ENCODE data around the gene ZBTB7C.

ZBTB7C gene

DNA sequence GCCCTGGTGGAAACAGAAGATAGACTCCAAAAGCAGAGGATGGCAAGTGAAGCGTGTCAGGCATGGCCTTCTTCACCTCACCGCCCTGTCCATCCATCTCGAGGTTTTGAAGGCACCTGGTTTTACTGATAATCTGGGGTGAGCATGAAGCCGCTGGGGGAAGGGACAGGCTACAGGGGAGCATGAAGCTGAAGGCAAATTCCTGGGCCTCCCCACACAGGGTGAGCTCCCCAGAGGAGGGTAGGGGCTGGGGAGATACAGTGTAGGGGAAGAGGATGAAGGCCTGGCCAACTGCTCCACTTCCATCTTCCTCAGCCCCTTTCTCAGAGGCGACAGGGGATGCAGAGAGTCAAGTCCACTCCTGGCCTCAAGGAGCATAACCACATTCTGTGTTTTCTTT is 250.5 kb downstream of the ZBTB7C start:
- no peak for DNase-seq

DNA sequence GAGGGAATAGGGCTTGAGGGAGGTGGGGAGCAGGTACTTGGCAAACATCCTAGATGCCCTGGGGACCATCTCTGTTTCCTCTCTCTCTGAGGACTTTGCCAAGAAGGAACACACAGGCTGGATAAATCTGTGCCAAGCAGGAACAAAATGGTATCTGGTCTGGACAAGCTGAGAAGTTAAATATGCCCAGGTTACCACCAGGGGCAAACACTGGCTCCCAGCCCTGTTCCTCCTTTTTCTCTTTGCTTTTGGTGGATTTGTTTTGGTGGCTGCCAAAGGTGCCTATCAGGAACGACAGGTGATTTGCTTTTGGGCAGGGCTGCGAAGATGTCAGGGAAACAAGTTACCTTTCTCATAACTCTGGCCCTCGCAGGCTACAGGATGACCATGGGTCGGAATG is 251.2 kb downstream of the ZBTB7C start:
- no peak for DNase-seq

DNA sequence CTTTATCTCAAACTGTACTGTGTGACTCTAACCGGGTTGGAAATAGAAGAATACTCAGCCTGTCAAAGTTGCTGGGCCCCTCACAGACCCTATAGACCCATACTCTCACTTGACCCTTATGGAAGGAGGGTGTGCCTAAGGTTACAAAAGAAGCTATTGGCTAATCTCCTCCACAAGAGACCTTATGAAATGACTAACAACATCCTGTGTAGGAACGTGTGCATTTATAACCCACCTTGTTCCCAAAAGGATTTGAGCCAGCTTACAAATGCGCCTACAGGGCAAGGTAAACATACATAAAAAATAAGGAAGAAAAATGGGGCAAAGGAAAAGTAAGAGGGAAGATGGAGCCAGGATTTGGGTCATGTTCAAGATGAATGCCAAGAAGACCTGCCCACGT is 253.3 kb downstream of the ZBTB7C start:
- DNase-seq: no peak

DNA sequence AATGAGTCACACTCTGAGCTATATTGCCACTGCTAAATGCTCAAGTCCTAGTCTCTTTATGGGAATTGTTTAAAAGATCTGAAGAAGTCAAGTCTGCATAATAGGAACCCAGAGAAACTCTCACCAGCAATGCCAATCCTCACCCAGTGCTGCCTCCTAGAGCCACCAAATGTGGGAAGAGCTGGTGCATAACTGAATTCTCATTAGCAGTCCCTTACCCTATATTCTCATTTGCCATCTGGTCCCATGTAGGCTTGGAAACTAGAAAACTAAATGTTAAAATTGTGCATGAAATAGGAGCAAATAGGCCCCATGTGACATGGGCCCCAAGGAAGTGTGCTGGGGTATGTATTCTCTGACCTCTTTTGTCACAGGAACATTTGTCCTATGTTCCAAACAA is 254.4 kb downstream of the ZBTB7C start:
- no peak for DNase-seq

DNA sequence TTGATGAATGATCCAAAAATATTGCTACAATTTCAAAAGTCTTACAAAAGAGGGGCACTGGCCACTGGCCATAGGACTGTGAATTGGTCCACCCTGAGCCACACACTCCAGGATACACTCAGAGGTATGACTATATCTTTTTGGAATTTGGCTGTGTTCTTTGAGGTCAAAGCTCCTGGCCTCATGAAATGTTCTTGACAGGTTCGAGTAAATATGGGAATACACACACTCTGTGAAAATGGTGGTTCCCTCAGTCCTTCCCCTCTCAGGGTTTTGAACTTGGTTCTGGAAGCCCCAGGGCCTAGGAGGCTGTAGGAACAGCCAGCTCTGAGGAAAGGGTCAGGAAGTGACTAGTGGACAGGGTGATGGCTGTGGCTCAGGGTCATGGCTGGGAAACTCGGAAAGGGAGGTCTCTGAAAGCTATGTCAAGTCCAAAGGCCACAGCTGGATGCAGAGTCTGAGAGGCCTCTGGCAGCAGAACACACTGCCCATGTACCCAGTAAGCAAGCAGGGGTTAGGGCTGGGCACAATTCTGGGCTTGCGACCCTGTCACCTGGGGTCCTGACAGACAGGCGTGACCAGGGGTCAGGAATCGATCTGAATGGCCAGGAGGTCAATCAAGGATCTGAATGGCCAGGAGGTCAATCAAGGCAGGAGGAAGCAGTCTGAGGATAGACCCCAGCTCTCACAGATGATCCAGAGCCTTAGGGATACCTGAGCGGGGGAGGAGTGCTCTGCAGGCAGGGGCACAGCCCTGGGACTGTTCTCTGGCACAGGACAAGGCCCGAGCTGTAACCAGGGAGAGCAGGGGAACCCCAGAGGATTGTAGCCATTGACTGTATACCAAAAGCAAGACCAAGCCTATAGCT is 255.3 kb downstream of the ZBTB7C start:
- DNase-seq: no peak

DNA sequence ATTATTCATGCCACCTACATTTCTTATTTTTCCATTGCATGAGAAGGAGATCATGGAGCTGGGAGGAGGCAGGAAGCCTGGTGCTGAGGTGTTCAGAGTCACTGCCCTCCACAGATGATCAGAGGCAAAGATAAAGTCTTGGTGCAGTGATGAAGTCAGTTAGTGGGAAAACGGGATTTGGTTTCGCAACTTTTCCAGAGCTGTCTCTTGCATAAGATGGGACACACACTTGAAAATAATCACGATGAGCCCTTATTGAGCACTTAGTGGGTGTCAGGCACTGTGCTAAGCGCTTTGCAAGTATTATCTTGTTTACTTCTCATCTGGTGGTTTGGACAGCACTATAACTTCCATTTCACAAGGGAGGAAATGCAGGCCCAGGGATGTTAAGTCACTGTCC is 256.6 kb downstream of the ZBTB7C start:
- DNase-seq: no peak

DNA sequence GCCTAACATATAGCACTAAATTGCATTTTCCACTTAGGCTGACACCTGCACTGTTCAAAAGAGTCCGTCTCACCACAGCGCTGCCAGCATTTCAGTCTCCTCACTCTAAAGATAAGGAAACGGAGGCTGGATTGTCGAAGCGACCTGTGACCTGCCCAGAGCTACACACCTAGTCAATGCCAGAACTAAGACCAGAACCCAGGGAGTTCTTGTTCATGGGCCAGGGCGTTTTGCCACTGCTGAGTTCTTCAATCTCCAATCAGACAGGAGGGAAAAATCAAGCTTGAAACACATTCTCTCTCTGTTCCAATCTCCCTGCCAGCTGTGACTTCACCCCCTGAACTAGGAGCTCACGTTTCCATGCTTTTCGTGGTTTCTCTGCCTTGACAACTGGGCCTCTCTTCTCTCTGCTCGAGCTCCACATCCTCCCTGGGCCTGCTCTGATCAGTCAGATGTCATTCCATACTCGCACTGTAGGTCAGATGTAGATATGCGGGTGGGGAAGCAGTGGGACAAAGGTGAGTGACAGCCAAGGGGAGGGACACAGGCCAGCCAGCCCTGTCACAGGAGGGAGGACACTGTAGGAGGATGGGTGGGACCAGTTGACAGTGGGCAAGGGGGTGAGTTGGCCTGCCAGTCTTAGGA is 257.6 kb downstream of the ZBTB7C start:
- DNase-seq: no peak

DNA sequence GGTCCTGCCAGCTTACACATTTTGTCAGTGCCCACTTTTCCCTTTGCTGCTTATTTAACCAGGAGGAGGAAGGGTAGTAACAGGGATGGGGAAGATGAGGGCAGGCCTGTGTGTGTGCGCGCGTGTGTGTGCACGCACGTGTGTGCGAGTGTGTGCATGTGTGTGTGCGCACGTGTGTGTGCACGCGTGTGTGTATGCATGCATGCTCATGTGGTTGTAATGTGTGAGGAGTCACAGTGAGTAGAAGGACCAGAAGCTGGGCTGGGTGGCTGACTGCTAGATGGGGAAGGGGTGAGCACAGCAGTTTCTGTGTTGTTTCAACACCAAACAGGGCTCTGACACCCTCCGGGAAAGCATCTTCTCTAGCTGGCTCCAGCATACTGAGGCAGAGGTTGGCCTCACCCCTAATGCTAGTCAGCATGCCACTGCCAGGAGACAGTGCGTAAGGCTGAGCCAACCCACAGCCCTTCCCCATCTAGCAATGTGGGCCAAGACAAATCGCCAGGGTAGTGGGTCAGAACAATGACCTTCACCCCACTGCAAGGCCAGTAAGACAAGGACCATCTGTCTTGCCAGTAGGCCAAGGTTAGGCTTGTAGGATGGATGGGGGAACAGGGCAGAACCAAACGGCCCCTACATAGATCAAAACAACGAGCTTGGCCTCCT is 260.0 kb downstream of the ZBTB7C start:
- no peak for DNase-seq

DNA sequence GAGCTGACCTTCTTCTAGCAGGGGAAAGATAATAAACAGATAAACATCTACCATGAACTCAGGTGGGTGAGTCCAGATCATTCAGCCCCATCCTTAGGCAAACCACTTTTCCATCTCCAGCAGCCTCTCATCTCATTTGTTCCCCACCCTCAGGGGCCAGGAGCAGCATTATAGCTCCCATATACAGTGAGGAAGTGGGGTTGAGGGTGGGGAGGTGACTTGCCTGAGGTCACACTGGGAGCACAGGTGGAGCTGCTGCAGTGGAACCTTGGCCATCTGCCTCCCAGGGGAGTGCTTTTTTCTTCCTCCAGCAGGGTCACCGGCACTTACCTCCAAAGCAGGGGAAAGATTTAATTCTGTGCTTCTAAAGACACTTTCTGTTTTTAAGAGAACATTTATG is 266.2 kb downstream of the ZBTB7C start:
- no peak for DNase-seq

DNA sequence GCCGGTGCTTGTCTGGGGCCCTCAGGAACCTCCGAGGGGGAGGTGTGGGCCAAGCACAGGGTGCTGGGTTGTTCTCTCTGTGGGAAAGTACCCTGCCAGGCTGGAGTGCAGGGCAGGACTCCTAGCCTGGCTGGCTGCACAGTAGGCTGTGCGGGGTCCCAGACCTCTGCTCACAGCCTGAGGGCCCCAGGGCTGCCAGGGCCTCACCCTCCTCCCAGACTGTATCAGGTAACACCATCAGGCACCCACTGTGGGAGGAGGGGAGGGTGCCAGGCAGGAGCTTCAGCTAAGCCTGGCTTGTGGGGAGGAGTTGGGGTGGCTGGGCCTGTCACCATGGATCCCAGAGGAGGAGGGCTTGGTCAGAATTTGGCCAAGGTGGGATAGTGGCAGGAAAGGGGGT is 266.8 kb downstream of the ZBTB7C start:
- DNase-seq: no peak

DNA sequence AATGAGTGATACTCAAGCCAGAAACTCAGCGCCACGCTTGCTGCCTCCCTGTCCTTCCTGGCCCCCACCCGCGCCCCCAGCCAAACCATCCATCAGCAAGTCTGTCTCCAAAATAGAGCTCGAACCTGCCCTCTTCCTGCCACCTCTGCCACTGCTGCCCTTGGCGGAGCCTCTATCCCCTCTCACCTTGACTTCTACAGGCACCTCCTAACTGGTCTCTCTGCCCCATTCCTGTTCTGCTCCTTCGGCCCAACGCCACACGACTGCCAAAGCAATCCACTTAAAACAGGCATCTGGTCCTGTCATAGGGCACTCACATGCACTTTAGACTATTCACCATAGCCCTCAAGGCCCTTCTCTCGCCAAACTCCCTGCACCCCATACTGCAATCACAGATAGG is 268.5 kb downstream of the ZBTB7C start:
- DNase-seq: no peak

DNA sequence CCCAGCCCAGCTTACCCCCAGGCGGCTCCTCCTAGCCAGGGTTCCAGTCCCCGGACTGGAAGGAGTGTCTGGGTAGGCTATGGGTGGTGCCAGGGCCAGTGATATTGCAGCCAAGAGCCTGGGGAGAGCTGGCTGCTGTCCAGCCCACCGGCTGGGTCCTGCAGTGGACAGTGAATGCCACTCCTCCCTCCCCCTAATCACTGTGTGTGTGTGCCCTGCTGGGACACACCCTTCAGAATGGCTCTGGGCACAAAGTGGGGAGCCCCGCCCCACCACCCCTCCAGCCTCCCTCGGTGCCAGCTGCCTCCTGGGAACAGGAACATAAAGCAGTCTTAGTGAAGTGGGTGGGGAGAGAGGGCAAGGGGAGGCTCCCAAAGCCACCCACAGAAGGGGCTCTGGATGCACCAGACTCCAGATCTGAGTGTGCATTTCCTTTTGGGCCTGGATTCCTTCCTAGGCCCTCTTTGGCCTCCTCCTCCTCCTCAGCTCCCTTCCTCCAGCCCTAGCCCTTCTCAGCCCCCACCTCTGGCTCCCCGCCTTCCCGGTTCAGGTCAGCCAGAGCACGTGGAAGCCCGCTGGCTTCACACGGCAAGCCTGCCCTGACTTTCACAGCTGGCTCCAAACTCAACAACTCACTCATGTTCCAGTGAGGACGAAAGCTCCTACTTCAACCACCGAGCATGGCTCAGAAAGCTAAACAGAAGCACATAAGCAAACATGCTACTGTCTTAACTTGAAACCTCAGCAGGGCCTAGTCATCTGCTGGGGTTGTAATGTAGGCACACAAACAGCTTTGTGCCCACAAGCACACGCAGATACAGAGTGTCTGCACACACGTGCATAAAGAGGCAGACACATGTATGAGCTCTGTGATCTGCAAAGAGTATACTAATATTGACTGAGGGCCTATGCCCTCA is 269.5 kb downstream of the ZBTB7C start:
- no peak for DNase-seq

DNA sequence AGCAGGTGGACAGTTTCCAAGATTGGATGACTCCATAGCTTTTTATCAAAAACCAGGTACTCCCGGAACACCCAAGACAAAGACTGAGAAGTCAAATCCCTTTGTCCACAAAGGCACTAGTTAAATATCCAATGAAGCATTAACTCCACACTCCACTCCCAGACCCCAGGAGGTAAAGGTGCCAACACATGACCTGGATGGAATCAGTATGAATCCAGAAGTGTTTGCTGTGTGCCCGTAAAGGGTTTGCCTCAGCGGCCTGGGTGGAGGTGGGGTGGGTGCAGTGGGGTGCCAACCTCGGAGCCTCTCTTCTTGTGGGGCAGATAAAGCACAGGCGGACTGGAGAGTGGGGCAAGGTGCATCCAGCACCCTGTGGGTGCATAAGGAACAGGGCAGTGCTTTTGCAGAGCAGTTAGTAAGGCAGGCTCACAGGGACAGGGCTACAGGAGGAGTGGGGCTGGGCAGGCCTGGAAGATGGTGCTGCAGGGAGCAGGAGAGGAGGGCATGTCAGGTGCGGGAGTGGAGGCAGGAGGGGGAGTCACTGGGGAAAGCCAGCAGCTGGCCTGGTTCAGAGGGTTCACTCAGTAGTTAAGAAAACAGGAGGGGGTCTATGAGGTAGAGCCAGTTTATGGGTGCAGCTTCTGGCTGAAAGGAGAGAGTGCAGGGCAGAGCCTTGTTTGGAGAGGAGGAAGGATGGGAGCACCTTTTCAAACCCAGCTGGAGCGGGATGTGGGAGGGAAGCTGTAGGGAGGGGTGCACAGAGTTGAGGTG is 270.3 kb downstream of the ZBTB7C start:
- no peak for DNase-seq

DNA sequence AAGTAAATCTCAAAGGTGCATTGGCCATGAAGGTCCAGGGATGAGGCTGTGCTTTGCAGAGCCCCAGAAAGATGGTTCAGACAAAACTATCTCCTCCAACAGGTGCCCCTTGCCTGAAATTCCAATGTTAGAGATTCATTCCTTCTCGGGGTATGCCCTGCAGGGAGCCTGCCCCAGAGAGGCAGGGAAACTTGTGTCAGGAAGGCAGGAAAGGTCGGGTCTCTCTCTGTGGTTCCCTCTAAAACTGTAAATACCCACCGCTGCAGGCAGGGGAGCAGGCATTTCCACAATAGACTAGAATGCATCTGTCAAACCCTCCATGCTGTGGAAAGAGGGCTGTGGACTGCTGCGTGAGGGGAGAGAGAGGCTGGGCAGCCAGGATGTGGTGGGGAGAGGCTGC is 271.0 kb downstream of the ZBTB7C start:
- no peak for DNase-seq

DNA sequence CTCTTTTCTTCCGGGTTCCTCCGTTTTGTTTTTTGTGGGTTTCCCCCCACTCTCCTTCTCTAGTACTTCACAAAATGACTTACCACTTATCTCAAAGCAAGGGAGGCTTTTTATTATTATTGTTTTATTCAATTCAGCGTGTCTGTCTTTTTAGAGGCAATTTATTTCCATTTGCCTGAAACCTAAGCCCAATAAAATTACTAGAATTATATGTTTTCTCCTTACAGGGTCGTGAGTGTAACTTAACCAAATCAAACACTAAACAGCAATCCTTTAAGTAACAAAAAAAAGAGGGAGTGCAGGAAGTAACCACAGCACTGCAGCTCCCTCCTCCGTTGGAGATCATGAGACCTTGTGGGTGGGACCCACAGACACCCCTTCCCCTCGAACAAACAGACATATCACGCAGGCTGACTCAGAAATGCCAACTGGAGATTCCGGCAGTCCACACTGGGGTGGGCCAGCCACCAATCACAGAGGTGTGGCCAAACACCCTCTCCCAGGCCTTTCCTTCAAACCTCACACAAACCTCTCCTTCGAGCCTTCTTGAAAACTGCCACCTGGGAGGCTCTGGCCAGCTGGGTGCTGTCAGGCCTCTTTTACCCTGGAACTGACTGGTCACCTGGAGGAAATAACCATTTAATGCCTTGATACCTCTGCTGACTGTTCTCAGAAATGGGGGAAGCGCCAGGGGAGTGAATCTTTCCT is 271.7 kb downstream of the ZBTB7C start:
- DNase-seq: peak; percentile 9

DNA sequence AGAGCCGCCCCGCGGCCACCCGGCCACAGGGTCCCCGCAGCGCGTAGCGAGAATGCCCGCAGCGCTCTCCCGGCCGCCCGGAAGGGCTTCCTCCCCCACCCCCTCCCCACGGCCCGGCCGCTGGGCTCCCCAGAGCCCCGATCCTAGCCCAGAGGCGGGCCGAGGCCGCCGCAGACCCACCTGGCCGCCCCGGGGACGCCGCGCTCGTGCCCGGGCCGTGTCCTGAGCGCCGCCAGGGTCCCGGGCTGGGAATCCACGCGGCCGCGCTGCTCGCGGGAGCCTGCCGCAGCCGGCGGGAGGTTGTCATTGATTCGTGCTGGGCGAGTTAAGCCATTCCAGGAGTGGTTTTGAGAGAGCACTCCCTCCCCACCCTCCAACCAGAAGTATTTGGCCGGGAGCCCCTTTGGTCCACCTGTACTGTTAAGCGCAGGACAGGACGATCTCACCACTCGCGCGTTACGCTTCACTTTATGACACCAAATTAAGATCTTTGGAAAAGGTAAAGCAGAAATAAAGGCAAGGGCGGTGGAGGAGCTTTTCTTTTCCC is 272.3 kb downstream of the ZBTB7C start:
- no peak for DNase-seq

DNA sequence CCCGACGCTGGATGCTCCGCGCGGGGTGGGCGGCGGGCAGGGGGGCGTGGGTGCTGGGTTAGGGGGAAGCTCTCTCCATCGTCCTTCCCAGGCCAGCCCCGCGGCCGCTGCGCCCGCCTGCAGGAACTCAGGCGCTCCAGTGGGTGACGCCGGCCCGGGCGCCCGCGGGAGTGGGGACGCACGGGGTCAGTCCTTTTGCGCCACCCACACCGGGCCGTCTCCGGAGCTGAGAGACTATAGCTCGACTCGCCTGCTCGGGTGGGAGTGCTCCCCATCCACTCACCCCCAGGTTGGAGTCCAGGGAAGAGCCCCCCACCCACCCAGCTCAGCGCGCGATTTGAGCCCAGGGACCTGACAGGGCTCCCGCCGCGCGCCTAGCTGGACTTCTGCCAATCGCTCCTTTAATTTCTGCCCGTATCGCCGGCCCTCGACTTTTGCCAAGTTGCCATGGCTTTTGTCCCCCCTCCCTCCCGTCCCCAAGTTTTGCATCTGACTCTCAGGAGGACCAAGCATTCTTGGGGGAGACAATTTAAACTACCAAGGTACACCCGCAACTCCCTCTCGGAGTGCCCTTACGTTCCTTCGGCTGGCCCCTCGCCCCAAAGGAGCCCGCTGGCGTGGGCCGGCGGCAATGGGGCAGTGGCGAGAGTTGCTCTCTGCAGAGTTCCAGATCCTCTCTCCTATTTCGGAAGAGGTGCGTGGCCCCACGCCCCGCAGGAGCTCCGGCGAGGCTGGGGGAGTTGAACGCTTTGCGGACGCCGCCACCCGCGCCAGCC is 272.9 kb downstream of the ZBTB7C start:
- DNase-seq: no peak

DNA sequence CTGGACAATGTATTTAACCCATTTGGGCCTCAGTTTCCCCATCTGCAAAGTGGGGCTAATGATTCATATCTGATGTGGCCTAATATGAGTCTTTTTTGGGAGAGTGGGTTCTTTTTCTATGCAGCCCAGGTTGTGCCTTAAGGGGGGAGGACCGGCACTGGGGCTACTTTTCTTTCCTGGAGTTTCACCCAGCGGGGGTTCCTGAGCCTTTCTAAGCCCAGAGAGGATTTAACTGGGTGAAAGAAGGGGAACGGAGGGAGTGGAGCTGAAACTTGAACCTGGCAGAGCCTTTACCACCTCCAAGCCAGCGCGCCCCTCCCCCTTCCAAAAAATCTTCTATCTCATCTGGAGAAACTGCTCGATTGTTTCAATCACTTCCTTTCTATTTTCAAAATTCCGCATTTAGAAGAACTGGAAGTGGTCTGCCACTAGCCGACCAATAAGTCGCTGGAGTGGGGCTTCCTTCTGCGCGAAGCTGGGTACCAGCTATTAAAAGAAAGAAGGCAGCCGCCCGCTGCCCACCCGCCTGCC is 273.7 kb downstream of the ZBTB7C start:
- no peak for DNase-seq

DNA sequence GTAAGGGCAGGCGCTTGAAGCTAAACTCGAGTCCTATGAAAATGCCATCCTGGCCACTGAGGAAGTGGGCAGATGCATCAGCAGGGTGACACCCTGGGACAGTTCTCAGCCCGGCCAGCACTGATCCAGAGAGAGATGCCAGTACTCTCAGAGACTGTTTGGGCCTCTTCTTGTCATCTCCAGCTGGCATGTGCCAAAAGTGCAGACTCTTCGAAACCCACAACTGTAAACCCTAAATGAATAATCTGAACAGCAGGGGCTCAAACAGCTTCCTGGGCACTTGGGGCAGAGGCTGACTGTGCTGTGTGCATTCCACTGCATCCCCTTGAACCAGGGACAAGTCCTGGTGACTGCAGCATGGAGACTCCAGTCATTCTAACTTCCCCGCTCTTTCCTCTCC is 274.6 kb downstream of the ZBTB7C start:
- peak; percentile 16 for DNase-seq

DNA sequence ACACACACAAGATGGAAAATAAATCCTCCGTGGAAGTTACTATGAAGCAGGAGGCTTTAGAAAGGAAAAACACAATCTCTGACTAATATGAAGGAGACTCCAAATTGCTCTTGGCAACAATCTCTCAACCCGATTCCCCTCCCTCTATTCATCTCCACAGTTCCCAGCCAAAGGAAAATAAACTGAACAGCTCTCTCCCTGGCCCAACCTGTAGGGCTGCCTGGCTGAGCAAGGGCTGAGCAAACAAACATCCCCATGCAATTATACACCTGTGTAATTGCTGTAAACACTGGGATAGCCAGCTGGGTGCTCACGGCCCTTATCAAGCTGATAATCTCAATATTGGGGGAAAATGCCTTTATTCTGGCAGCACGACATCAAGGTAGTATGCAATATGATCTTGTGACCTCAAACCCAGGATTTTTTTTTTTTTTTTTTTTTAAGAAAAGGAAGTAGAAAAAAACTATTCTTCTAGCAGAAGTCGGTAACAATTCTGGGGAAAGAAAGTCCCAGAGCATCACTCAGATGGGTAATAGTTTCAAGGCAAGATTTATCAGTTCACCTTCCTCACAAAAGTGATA is 275.4 kb downstream of the ZBTB7C start:
- DNase-seq: no peak

Data from activated CD4-positive, alpha-beta T cell treated with anti-CD3 and anti-CD28 coated beads, Interleukin-2, amount 50 U/mL, for 16 hours (primary cell).